Gastroesophageal sphincter (tissue), 3 donors: ENCODE measurements around the gene ANO9.

Experiments
- EP300 ChIP-seq: sonication (generic); formaldehyde crosslinking; IDR thresholded peaks from one replicate; pipeline ENCODE4 v1.6.1; 2017; ENCODE audit warnings: antibody characterized with exemption, mild to moderate bottlenecking
- POLR2A ChIP-seq, 2 donors: fragments of 450-650 bp; IDR thresholded peaks; one replicate each; pipeline ENCODE4 v1.6.1; 2017; ENCODE audit warnings: antibody characterized with exemption in 2 of 2, mild to moderate bottlenecking in 2 of 2, moderate library complexity in 1 of 2
- POLR2AphosphoS5 ChIP-seq: sonication (generic); formaldehyde crosslinking; IDR thresholded peaks from one replicate; pipeline ENCODE4 v1.6.1; 2017; ENCODE audit warnings: antibody characterized with exemption
- TF ChIP-seq, protein P1 (sequence below), 4 experiments: fragments of 200-600 bp in 2 of 4; fragments of 450-650 bp in 2 of 4; sonication (generic) in 1 of 4; IDR thresholded peaks; one replicate each; pipeline ENCODE4 v1.5.1; 2017 to 2019; ENCODE audit warnings: antibody characterized with exemption in 4 of 4, mild to moderate bottlenecking in 2 of 4, moderate library complexity in 2 of 4

DNA sequence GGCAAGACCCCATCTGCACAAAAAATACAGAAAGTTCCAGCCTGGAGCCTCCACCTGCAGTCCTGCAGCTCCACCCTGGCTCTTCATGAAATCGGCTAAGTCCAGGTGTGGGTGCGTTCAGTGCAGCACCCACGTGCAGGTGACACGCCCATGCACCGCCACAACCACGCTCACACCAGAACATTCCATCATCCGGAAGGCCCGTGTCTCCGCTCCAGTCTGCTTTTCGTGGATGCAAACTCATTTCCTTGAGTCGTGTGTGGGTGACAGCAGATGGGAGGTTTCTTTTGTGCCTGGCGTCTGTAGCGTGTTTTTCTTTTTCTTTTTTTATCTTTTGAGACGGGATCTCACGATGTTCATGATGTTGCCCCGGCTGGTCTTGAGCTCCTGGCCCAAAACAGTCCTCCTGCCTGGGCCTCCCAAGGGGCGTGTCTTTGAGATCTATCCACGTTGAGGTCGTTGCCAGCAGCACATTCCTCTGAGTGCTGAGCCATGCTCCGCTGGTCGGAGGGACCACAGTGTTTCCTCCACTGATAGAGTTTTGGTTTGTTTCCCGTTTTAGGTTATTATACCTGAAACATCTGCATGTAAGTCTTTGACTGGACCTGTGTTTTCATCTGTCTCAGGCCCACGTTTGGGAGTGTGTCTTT is 15.4 kb upstream of the ANO9 start:
- TF ChIP-seq, protein P1, sequence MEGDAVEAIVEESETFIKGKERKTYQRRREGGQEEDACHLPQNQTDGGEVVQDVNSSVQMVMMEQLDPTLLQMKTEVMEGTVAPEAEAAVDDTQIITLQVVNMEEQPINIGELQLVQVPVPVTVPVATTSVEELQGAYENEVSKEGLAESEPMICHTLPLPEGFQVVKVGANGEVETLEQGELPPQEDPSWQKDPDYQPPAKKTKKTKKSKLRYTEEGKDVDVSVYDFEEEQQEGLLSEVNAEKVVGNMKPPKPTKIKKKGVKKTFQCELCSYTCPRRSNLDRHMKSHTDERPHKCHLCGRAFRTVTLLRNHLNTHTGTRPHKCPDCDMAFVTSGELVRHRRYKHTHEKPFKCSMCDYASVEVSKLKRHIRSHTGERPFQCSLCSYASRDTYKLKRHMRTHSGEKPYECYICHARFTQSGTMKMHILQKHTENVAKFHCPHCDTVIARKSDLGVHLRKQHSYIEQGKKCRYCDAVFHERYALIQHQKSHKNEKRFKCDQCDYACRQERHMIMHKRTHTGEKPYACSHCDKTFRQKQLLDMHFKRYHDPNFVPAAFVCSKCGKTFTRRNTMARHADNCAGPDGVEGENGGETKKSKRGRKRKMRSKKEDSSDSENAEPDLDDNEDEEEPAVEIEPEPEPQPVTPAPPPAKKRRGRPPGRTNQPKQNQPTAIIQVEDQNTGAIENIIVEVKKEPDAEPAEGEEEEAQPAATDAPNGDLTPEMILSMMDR (IDR thresholded peaks at IDR 0.05) = no peak
- TF ChIP-seq POLR2AphosphoS5 (no peak), EP300 (no peak), POLR2A (IDR thresholded peaks at IDR 0.05) (no peak)
